ENCODE measurements around the gene TMEM131. TPM values are rescaled to one million over a fixed set of nuclear protein-coding genes. Genes with fewer than 3 reads are reported as not detected.

TMEM131 gene
- total and polyA plus RNA-seq, 2 experiments from 2014 or later = 9.2 to 22.7 TPM

DNA sequence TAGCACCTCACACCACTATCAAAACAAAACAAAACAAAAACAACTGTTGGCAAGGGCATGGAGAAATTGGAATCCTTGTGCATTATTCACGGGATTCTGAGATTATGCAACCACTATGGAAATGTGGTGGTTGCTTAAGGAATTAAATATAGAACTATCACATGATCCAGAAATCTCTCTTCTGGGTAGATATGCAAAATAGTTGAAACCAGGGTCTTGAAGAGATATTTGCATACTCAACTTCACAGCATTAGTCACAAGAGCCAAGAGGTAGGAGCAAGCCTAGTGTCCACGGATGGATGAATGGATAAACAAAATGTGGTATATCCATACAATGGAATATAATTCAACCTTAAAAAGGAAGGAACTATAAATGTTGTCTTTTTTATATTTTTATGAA, 7.0 kb downstream of the TMEM131 start:
- Mint-ChIP-seq H3K27ac (no peak overlapping the region), H3K4me3 (no peak overlapping the region), H3K36me3 (ENCODE audit: low read depth) (peaks cover 5% of the 10 kb centered on the region; the same call in 2 of the 3 replicates), H3K9me3 (peaks cover 9% of the 10 kb centered on the region), H3K27me3 (ENCODE audit: insufficient read depth, low read depth, poor library complexity) (no peaks in the 10 kb centered on the region), H3K4me1 (peaks cover 12% of the 10 kb centered on the region)
- Histone ChIP-seq H3K36me3 (ENCODE audit: insufficient read depth) (no peaks in the 10 kb centered on the region), H3K4me1 (ENCODE audit: insufficient read depth) (peaks cover 6% of the 10 kb centered on the region), H3K9me2 (ENCODE audit: insufficient read depth) (no peaks in the 10 kb centered on the region), H4K20me1 (replicated peaks; ENCODE audit: insufficient read depth) (peaks cover 19% of the 10 kb centered on the region), H3F3A (replicated peaks; ENCODE audit: low read depth) (no peaks in the 10 kb centered on the region), H3K4me2 (no peak overlapping the region), H3K27ac (ENCODE audit: low read depth) (no peak overlapping the region), H3K4me3 (no peak overlapping the region), H3K79me2 (replicated peaks; ENCODE audit: insufficient read depth) (peaks cover 95% of the 10 kb centered on the region), H2AFZ (no peak overlapping the region), H3K27me3 (ENCODE audit: insufficient read depth) (no peaks in the 10 kb centered on the region)
- TF ChIP-seq ZNF114 (CRISPR knock-in tag; IDR thresholded peaks at IDR 0.05) (no peak), JUNB (IDR thresholded peaks at IDR 0.05; ENCODE audit: unreplicated experiment) (no peak), STAT1 (IDR thresholded peaks at IDR 0.05; ENCODE audit: unreplicated experiment) (no peak), ZNF331 (CRISPR knock-in tag; IDR thresholded peaks at IDR 0.05; ENCODE audit: low read depth) (no peak), CREB1 (CRISPR knock-in tag; IDR thresholded peaks at IDR 0.05; ENCODE audit: low read depth) (no peak), POLR2AphosphoS5 (IDR thresholded peaks at IDR 0.05; ENCODE audit: low read depth) (no peak)
- TF ChIP-seq, protein P1, sequence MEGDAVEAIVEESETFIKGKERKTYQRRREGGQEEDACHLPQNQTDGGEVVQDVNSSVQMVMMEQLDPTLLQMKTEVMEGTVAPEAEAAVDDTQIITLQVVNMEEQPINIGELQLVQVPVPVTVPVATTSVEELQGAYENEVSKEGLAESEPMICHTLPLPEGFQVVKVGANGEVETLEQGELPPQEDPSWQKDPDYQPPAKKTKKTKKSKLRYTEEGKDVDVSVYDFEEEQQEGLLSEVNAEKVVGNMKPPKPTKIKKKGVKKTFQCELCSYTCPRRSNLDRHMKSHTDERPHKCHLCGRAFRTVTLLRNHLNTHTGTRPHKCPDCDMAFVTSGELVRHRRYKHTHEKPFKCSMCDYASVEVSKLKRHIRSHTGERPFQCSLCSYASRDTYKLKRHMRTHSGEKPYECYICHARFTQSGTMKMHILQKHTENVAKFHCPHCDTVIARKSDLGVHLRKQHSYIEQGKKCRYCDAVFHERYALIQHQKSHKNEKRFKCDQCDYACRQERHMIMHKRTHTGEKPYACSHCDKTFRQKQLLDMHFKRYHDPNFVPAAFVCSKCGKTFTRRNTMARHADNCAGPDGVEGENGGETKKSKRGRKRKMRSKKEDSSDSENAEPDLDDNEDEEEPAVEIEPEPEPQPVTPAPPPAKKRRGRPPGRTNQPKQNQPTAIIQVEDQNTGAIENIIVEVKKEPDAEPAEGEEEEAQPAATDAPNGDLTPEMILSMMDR (conservative IDR thresholded peaks at IDR 0.05; ENCODE audit: low read depth in 2 of 2) = no peak
- TF ChIP-seq, protein P2, sequence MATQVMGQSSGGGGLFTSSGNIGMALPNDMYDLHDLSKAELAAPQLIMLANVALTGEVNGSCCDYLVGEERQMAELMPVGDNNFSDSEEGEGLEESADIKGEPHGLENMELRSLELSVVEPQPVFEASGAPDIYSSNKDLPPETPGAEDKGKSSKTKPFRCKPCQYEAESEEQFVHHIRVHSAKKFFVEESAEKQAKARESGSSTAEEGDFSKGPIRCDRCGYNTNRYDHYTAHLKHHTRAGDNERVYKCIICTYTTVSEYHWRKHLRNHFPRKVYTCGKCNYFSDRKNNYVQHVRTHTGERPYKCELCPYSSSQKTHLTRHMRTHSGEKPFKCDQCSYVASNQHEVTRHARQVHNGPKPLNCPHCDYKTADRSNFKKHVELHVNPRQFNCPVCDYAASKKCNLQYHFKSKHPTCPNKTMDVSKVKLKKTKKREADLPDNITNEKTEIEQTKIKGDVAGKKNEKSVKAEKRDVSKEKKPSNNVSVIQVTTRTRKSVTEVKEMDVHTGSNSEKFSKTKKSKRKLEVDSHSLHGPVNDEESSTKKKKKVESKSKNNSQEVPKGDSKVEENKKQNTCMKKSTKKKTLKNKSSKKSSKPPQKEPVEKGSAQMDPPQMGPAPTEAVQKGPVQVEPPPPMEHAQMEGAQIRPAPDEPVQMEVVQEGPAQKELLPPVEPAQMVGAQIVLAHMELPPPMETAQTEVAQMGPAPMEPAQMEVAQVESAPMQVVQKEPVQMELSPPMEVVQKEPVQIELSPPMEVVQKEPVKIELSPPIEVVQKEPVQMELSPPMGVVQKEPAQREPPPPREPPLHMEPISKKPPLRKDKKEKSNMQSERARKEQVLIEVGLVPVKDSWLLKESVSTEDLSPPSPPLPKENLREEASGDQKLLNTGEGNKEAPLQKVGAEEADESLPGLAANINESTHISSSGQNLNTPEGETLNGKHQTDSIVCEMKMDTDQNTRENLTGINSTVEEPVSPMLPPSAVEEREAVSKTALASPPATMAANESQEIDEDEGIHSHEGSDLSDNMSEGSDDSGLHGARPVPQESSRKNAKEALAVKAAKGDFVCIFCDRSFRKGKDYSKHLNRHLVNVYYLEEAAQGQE (IDR thresholded peaks at IDR 0.05; ENCODE audit: unreplicated experiment) = no peak
- TF ChIP-seq, protein P3, sequence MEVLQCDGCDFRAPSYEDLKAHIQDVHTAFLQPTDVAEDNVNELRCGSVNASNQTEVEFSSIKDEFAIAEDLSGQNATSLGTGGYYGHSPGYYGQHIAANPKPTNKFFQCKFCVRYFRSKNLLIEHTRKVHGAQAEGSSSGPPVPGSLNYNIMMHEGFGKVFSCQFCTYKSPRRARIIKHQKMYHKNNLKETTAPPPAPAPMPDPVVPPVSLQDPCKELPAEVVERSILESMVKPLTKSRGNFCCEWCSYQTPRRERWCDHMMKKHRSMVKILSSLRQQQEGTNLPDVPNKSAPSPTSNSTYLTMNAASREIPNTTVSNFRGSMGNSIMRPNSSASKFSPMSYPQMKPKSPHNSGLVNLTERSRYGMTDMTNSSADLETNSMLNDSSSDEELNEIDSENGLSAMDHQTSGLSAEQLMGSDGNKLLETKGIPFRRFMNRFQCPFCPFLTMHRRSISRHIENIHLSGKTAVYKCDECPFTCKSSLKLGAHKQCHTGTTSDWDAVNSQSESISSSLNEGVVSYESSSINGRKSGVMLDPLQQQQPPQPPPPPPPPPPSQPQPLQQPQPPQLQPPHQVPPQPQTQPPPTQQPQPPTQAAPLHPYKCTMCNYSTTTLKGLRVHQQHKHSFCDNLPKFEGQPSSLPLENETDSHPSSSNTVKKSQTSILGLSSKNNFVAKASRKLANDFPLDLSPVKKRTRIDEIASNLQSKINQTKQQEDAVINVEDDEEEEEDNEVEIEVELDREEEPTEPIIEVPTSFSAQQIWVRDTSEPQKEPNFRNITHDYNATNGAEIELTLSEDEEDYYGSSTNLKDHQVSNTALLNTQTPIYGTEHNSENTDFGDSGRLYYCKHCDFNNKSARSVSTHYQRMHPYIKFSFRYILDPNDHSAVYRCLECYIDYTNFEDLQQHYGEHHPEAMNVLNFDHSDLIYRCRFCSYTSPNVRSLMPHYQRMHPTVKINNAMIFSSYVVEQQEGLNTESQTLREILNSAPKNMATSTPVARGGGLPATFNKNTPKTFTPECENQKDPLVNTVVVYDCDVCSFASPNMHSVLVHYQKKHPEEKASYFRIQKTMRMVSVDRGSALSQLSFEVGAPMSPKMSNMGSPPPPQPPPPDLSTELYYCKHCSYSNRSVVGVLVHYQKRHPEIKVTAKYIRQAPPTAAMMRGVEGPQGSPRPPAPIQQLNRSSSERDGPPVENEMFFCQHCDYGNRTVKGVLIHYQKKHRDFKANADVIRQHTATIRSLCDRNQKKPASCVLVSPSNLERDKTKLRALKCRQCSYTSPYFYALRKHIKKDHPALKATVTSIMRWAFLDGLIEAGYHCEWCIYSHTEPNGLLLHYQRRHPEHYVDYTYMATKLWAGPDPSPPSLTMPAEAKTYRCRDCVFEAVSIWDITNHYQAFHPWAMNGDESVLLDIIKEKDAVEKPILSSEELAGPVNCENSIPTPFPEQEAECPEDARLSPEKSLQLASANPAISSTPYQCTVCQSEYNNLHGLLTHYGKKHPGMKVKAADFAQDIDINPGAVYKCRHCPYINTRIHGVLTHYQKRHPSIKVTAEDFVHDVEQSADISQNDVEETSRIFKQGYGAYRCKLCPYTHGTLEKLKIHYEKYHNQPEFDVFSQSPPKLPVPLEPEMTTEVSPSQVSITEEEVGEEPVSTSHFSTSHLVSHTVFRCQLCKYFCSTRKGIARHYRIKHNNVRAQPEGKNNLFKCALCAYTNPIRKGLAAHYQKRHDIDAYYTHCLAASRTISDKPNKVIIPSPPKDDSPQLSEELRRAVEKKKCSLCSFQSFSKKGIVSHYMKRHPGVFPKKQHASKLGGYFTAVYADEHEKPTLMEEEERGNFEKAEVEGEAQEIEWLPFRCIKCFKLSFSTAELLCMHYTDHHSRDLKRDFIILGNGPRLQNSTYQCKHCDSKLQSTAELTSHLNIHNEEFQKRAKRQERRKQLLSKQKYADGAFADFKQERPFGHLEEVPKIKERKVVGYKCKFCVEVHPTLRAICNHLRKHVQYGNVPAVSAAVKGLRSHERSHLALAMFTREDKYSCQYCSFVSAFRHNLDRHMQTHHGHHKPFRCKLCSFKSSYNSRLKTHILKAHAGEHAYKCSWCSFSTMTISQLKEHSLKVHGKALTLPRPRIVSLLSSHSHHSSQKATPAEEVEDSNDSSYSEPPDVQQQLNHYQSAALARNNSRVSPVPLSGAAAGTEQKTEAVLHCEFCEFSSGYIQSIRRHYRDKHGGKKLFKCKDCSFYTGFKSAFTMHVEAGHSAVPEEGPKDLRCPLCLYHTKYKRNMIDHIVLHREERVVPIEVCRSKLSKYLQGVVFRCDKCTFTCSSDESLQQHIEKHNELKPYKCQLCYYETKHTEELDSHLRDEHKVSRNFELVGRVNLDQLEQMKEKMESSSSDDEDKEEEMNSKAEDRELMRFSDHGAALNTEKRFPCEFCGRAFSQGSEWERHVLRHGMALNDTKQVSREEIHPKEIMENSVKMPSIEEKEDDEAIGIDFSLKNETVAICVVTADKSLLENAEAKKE (CRISPR knock-in tag; IDR thresholded peaks at IDR 0.05) = no peak
- ATAC-seq = no peak
- DNase-seq (ENCODE audit: low spot score) = no peak
